ENCODE measurements around the gene ADRA2B. TPM values are rescaled to one million over a fixed set of nuclear protein-coding genes. Genes with fewer than 3 reads are reported as not detected.

The ADRA2B gene
- total RNA-seq, 1 experiment from 2014 or later: 0.28 TPM

DNA sequence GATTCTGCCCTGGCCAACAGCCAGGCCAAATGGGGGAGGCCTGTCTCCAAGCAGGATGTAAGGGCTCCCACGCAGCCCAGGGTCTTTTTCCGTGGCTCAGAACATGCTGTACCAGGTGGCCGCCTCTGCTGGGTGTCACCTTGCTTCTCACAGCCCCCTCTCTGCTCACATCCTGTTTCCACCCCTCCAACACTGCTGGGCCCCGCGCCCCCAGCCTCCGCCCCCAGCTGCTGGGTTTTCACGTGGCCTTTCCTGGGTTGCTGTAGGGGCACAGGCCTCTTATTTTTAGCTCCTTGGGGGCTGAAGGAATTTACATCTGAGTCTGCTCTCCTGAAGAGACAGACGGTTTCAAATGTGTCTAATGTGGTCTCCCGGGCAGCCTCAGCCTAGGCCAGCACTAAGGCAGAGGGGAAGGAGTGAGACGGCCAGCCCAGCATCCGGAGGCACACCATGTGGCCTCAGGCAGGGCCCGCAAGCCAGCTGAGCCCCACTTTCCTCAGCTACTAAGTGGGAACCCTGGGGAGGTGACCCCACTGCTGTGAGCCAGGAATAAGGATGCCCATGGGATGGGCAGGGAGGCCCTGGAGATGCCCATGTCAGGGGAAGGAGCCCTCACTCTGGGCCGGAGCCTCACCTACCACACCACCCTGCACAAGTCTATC lies 47.5 kb upstream of the ADRA2B start:
- ATAC-seq: no peak
- Histone ChIP-seq H3K36me3 (ENCODE audit: control insufficient read depth, insufficient read depth, low read length) (no peaks in the 10 kb centered on the region), H3K4me1 (ENCODE audit: control insufficient read depth, insufficient read depth, low read length) (no peaks in the 10 kb centered on the region), H3K9me3 (ENCODE audit: control insufficient read depth, insufficient read depth, low read depth, low read length) (no peaks in the 10 kb centered on the region), H3K4me3 (ENCODE audit: low read depth in 2 of 2, low read length in 2 of 2) (no peak overlapping the region), H3K27ac (ENCODE audit: low read length) (no peak overlapping the region), H3K27me3 (ENCODE audit: control insufficient read depth, insufficient read depth, low read length) (no peaks in the 10 kb centered on the region)
- POLR2A ChIA-PET: no interaction called here
- TF ChIP-seq, protein P1, sequence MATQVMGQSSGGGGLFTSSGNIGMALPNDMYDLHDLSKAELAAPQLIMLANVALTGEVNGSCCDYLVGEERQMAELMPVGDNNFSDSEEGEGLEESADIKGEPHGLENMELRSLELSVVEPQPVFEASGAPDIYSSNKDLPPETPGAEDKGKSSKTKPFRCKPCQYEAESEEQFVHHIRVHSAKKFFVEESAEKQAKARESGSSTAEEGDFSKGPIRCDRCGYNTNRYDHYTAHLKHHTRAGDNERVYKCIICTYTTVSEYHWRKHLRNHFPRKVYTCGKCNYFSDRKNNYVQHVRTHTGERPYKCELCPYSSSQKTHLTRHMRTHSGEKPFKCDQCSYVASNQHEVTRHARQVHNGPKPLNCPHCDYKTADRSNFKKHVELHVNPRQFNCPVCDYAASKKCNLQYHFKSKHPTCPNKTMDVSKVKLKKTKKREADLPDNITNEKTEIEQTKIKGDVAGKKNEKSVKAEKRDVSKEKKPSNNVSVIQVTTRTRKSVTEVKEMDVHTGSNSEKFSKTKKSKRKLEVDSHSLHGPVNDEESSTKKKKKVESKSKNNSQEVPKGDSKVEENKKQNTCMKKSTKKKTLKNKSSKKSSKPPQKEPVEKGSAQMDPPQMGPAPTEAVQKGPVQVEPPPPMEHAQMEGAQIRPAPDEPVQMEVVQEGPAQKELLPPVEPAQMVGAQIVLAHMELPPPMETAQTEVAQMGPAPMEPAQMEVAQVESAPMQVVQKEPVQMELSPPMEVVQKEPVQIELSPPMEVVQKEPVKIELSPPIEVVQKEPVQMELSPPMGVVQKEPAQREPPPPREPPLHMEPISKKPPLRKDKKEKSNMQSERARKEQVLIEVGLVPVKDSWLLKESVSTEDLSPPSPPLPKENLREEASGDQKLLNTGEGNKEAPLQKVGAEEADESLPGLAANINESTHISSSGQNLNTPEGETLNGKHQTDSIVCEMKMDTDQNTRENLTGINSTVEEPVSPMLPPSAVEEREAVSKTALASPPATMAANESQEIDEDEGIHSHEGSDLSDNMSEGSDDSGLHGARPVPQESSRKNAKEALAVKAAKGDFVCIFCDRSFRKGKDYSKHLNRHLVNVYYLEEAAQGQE (IDR thresholded peaks at IDR 0.05; ENCODE audit: insufficient read depth in 1 of 2, low read depth in 2 of 2, low read length in 1 of 2): no peak
- TF ChIP-seq POLR2AphosphoS5 (IDR thresholded peaks at IDR 0.05; ENCODE audit: low read depth, low read length): no peak
- TF ChIP-seq, protein P2, sequence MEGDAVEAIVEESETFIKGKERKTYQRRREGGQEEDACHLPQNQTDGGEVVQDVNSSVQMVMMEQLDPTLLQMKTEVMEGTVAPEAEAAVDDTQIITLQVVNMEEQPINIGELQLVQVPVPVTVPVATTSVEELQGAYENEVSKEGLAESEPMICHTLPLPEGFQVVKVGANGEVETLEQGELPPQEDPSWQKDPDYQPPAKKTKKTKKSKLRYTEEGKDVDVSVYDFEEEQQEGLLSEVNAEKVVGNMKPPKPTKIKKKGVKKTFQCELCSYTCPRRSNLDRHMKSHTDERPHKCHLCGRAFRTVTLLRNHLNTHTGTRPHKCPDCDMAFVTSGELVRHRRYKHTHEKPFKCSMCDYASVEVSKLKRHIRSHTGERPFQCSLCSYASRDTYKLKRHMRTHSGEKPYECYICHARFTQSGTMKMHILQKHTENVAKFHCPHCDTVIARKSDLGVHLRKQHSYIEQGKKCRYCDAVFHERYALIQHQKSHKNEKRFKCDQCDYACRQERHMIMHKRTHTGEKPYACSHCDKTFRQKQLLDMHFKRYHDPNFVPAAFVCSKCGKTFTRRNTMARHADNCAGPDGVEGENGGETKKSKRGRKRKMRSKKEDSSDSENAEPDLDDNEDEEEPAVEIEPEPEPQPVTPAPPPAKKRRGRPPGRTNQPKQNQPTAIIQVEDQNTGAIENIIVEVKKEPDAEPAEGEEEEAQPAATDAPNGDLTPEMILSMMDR (IDR thresholded peaks at IDR 0.05): no peak
- no peak for TF ChIP-seq SIN3A (IDR thresholded peaks at IDR 0.05; ENCODE audit: borderline replicate concordance, insufficient read depth, low read depth, low read length)
- TF ChIP-seq TCF7L2 (IDR thresholded peaks at IDR 0.05; ENCODE audit: low read depth, low read length): no peak
- CTCF ChIA-PET: interaction anchor here (0.5 kb wide), 1 partner anchor 16 kb away, joined by 3 read pairs; no protein-coding TSS in a partner anchor
- no TSS peak for BruUV-seq (replicated peaks)
- no peak for DNase-seq (ENCODE audit: low read depth, low spot score)
- in situ Hi-C loops (cut with HindIII; ENCODE audit: low pct_unique_long_range_greater_than_20kb, low sequenced_read_pairs): loop anchor here (25.0 kb wide), 1 partner anchor 98 kb away; the partner anchor contains the start of genes CIAO1 and TMEM127
- intact Hi-C loops (cut with micrococcal nuclease; ENCODE audit: unreplicated experiment): no loop called here

DNA sequence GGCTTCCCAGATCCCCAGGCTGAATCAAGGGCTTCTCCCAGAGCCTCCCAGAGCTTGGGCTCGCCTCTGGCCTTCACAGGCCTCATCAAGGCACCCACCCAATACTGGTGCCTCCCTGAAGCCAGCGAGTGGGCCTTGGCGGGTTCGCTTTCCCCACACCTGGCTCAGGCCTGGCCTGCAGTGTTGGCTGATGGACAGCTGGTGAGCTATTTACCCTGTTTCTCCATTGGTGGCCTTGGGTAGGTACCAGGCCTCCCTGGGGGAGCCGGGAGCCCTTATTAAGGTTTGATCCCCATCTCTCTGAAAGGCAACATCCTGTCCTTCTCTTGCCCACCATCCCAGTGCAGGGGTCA lies 47.0 kb upstream of the ADRA2B start:
- Histone ChIP-seq H3K9me3 (ENCODE audit: control insufficient read depth, insufficient read depth, low read depth, low read length) (no peaks in the 10 kb centered on the region), H3K4me1 (ENCODE audit: control insufficient read depth, insufficient read depth, low read length) (no peaks in the 10 kb centered on the region), H3K4me3 (ENCODE audit: low read depth in 2 of 2, low read length in 2 of 2) (no peak overlapping the region), H3K36me3 (ENCODE audit: control insufficient read depth, insufficient read depth, low read length) (no peaks in the 10 kb centered on the region), H3K27ac (ENCODE audit: low read length) (no peak overlapping the region), H3K27me3 (ENCODE audit: control insufficient read depth, insufficient read depth, low read length) (no peaks in the 10 kb centered on the region)
- ATAC-seq: no peak
- POLR2A ChIA-PET: no interaction called here
- BruUV-seq (replicated peaks): no TSS peak
- in situ Hi-C loops (cut with HindIII; ENCODE audit: low pct_unique_long_range_greater_than_20kb, low sequenced_read_pairs): loop anchor here (25.0 kb wide), 1 partner anchor 99 kb away; the partner anchor contains the start of genes CIAO1 and TMEM127
- CTCF ChIA-PET: no interaction called here
- no peak for DNase-seq (ENCODE audit: low read depth, low spot score)
- TF ChIP-seq TCF7L2 (IDR thresholded peaks at IDR 0.05; ENCODE audit: low read depth, low read length) (no peak), SIN3A (IDR thresholded peaks at IDR 0.05; ENCODE audit: borderline replicate concordance, insufficient read depth, low read depth, low read length) (no peak), POLR2AphosphoS5 (IDR thresholded peaks at IDR 0.05; ENCODE audit: low read depth, low read length) (no peak)
- TF ChIP-seq, protein P1 (IDR thresholded peaks at IDR 0.05; ENCODE audit: insufficient read depth in 1 of 2, low read depth in 2 of 2, low read length in 1 of 2): no peak
- TF ChIP-seq, protein P2 (IDR thresholded peaks at IDR 0.05): no peak
- intact Hi-C loops (cut with micrococcal nuclease; ENCODE audit: unreplicated experiment): no loop called here
